Mesenchymal stem cell (in vitro differentiated cells and primary cell): ENCODE measurements around the gene RAMP3.

Source experiments
- DNase-seq: peaks from one replicate; pipeline ENCODE4 v3.0.0-alpha.2; 2013
- H2AFZ ChIP-seq: one replicate; pipeline ENCODE4 v1.6.1; 2013; ENCODE audit warnings: low read depth, mild to moderate bottlenecking, control low read depth, inconsistent platforms, low read length, moderate library complexity
- H2AK5ac ChIP-seq: 2 replicates; pipeline ENCODE4 v1.6.1; 2013; ENCODE audit warnings: low read length, moderate library complexity, mild to moderate bottlenecking, inconsistent platforms; ENCODE audit not compliant: severe bottlenecking
- H2BK120ac ChIP-seq: one replicate; pipeline ENCODE4 v1.6.1; 2013; ENCODE audit warnings: low read depth, mild to moderate bottlenecking, inconsistent platforms, low read length, moderate library complexity
- H2BK12ac ChIP-seq, 2 experiments: one replicate each; pipeline ENCODE4 v1.6.1; 2013; ENCODE audit warnings: inconsistent platforms in 2 of 2, low read length in 2 of 2, mild to moderate bottlenecking in 2 of 2, moderate library complexity in 2 of 2, control low read depth in 1 of 2
- H2BK15ac ChIP-seq: one replicate; pipeline ENCODE4 v1.6.1; 2013; ENCODE audit warnings: mild to moderate bottlenecking, low read depth, inconsistent platforms; ENCODE audit not compliant: poor library complexity, severe bottlenecking
- H2BK5ac ChIP-seq: 2 replicates; pipeline ENCODE4 v1.6.1; 2013; ENCODE audit warnings: low read depth, mild to moderate bottlenecking, low read length, control low read depth, inconsistent platforms; ENCODE audit not compliant: poor library complexity, severe bottlenecking
- H3K14ac ChIP-seq, 2 experiments: one replicate each; pipeline ENCODE4 v1.6.1; 2013; ENCODE audit warnings: inconsistent platforms in 2 of 2, low read length in 2 of 2, control low read depth in 1 of 2, mild to moderate bottlenecking in 1 of 2, moderate library complexity in 1 of 2
- H3K18ac ChIP-seq, 2 experiments: one replicate each; pipeline ENCODE4 v1.6.1; 2013; ENCODE audit warnings: inconsistent platforms in 2 of 2, low read length in 2 of 2, control low read depth in 1 of 2, low read depth in 1 of 2, mild to moderate bottlenecking in 1 of 2
- H3K23ac ChIP-seq, 2 experiments: one replicate each; pipeline ENCODE4 v1.6.1; 2013; ENCODE audit warnings: inconsistent platforms in 2 of 2, low read length in 2 of 2, mild to moderate bottlenecking in 2 of 2, moderate library complexity in 2 of 2, control low read depth in 1 of 2
- H3K27ac ChIP-seq: 2 replicates; pipeline ENCODE4 v1.5.1; 2013; ENCODE audit warnings: mild to moderate bottlenecking, moderate library complexity, low read length, control low read depth, inconsistent platforms; ENCODE audit not compliant: poor library complexity, severe bottlenecking
- H3K27me3 ChIP-seq, 2 experiments: 2 replicates each; pipeline versions ENCODE4 v1.6.1 to v1.7.0; 2013; ENCODE audit warnings: low read length in 2 of 2, mild to moderate bottlenecking in 2 of 2, moderate library complexity in 2 of 2, control low read depth in 1 of 2, inconsistent platforms in 1 of 2; ENCODE audit not compliant: control insufficient read depth in 1 of 2, insufficient read depth in 1 of 2
- H3K36me3 ChIP-seq, 2 experiments: 2 replicates each; pipeline versions ENCODE4 v1.6.1 to v1.7.0; 2013; ENCODE audit warnings: low read length in 2 of 2, control low read depth in 1 of 2, inconsistent platforms in 1 of 2, low read depth in 1 of 2, mild to moderate bottlenecking in 1 of 2; ENCODE audit not compliant: insufficient read depth in 2 of 2, control insufficient read depth in 1 of 2
- H3K4ac ChIP-seq, 2 experiments: one replicate each; pipeline ENCODE4 v1.6.1; 2013; ENCODE audit warnings: inconsistent platforms in 2 of 2, low read length in 2 of 2, mild to moderate bottlenecking in 2 of 2, moderate library complexity in 2 of 2, control low read depth in 1 of 2, low read depth in 1 of 2
- H3K4me1 ChIP-seq: 2 replicates; pipeline ENCODE4 v1.6.1; 2013; ENCODE audit warnings: low read depth, low read length, control low read depth; ENCODE audit not compliant: control insufficient read depth, insufficient read depth
- H3K4me2 ChIP-seq: 2 replicates; pipeline ENCODE4 v1.6.1; 2013; ENCODE audit warnings: low read length, mild to moderate bottlenecking, inconsistent platforms; ENCODE audit not compliant: poor library complexity, severe bottlenecking
- H3K4me3 ChIP-seq, 2 experiments: 2 replicates each; pipeline versions ENCODE4 v1.5.1 to v1.7.0; 2013; ENCODE audit warnings: low read length in 2 of 2, mild to moderate bottlenecking in 2 of 2, control low read depth in 1 of 2, low read depth in 1 of 2; ENCODE audit not compliant: insufficient read depth in 1 of 2
- H3K79me1 ChIP-seq: replicated peaks from 2 replicates; pipeline ENCODE4 v1.6.1; 2013; ENCODE audit warnings: mild to moderate bottlenecking, control low read depth, low read length, inconsistent platforms; ENCODE audit not compliant: poor library complexity, severe bottlenecking
- H3K9ac ChIP-seq: 2 replicates; pipeline ENCODE4 v1.7.0; 2013; ENCODE audit warnings: mild to moderate bottlenecking, low read length, moderate library complexity
- H3K9me3 ChIP-seq: 2 replicates; pipeline ENCODE4 v1.7.0; 2013; ENCODE audit warnings: mild to moderate bottlenecking, low read length; ENCODE audit not compliant: control insufficient read depth
- H4K8ac ChIP-seq: one replicate; pipeline ENCODE4 v1.6.1; 2013; ENCODE audit warnings: inconsistent platforms, mild to moderate bottlenecking, low read length, moderate library complexity
- H4K91ac ChIP-seq: one replicate; pipeline ENCODE4 v1.6.1; 2013; ENCODE audit warnings: mild to moderate bottlenecking, low read length, inconsistent platforms
- WGBS: methylation state at CpG from one replicate; pipeline ENCODE4 v1.1.7; 2013; ENCODE audit warnings: mixed read lengths; 5-methylcytosine and 5-hydroxymethylcytosine counted together

The RAMP3 gene

GRCh38 chr7:45225311-45225947, 67.8 kb downstream of the RAMP3 start:
- no peak overlapping the region for H3K4ac ChIP-seq
- peak overlapping the region; percentile 49 for H4K91ac ChIP-seq
- no peak overlapping the region for H3K4me3 ChIP-seq
- H3K27ac ChIP-seq: no peak overlapping the region
- no peaks in the 10 kb centered on the region for H3K36me3 ChIP-seq
- H2BK15ac ChIP-seq: no peak overlapping the region
- H3K79me1 ChIP-seq: no peaks in the 10 kb centered on the region
- H2AFZ ChIP-seq: no peak overlapping the region
- no peaks in the 10 kb centered on the region for H3K9me3 ChIP-seq
- peaks cover 11 to 63% of the 10 kb centered on the region in 2 experiments for H3K27me3 ChIP-seq
- H2BK120ac ChIP-seq: no peak overlapping the region
- no peak overlapping the region for H3K18ac ChIP-seq
- no peak overlapping the region for H2BK5ac ChIP-seq
- H2AK5ac ChIP-seq: no peak overlapping the region
- no peak overlapping the region for H3K23ac ChIP-seq
- WGBS: 66% methylated on average over 9 of the region's 9 CpGs
- DNase-seq: no peak
- no peak overlapping the region for H4K8ac ChIP-seq
- no peak overlapping the region for H3K4me2 ChIP-seq
- no peaks in the 10 kb centered on the region for H3K4me1 ChIP-seq
- H2BK12ac ChIP-seq: no peak overlapping the region
- H3K14ac ChIP-seq: no peak overlapping the region
- H3K9ac ChIP-seq: no peak overlapping the region

DNA sequence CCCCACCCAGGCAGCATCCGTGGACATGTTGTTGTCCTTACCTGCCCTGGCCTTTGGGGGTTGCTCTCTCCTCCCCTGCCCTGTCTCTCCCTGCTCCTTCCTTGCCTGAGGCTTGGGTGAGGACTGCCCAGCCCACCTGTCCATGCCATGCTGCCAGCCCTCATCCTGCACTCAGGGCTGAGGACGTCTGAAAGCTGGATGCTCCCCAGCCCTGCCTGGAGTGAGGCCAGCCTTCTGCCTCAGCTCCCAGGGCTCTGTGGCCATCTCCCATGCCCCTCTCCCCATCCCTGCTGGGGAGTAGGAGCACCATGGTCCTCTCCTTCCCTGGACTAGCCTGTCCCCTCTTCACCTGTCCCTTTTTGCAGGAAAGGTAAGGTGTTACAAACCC, 68.4 kb downstream of the RAMP3 start:
- Histone ChIP-seq H2AFZ (no peak overlapping the region), H2BK5ac (no peak overlapping the region), H4K91ac (no peak overlapping the region), H2BK12ac (no peak overlapping the region), H3K4me1 (no peaks in the 10 kb centered on the region), H4K8ac (no peak overlapping the region), H3K14ac (no peak overlapping the region), H3K23ac (no peak overlapping the region), H2BK120ac (no peak overlapping the region), H3K4me2 (no peak overlapping the region), H3K27me3 (peaks cover 15 to 68% of the 10 kb centered on the region in 2 experiments), H3K9me3 (no peaks in the 10 kb centered on the region), H3K4me3 (no peak overlapping the region), H3K79me1 (no peaks in the 10 kb centered on the region), H2AK5ac (no peak overlapping the region), H2BK15ac (no peak overlapping the region), H3K27ac (no peak overlapping the region), H3K36me3 (no peaks in the 10 kb centered on the region), H3K18ac (no peak overlapping the region), H3K9ac (no peak overlapping the region), H3K4ac (no peak overlapping the region)
- no peak for DNase-seq
- 84% methylated on average over 2 of the region's 2 CpGs for WGBS

GRCh38 chr7:45229156-45229920, 71.7 kb downstream of the RAMP3 start:
- Histone ChIP-seq H3K4me1 (no peaks in the 10 kb centered on the region), H2AK5ac (no peak overlapping the region), H3K23ac (peak overlapping the region in 1 of 2 experiments; percentile 26), H3K27ac (no peak overlapping the region), H2BK15ac (no peak overlapping the region), H2BK5ac (no peak overlapping the region), H3K9ac (no peak overlapping the region), H2BK12ac (no peak overlapping the region), H2BK120ac (no peak overlapping the region), H3K9me3 (no peaks in the 10 kb centered on the region), H2AFZ (no peak overlapping the region), H3K36me3 (no peaks in the 10 kb centered on the region), H3K4ac (no peak overlapping the region), H4K8ac (no peak overlapping the region), H3K18ac (no peak overlapping the region), H4K91ac (no peak overlapping the region), H3K14ac (no peak overlapping the region), H3K4me3 (no peak overlapping the region), H3K4me2 (no peak overlapping the region), H3K27me3 (peaks cover 27 to 75% of the 10 kb centered on the region in 2 experiments), H3K79me1 (no peaks in the 10 kb centered on the region)
- DNase-seq: no peak
- 65% methylated on average over 4 of the region's 8 CpGs for WGBS

DNA sequence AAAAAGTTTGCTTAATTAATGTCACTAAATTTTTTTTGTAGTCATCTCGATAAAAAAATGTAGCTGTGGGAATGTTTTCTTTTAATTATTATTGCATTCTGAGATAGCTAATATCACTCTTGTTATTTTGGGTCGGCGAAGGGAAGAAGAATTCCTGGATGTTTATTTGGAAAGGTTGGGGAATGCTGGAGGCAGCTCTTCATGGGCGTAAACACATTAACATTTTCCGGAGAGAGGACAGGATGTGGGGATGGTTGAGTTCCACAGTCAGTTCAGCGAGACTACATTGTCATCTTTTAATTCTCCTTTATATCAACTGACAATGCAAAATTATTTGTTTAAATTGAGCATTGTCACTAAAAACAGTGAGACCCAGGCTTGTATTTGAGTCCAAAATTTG, 72.5 kb downstream of the RAMP3 start:
- H3K79me1 ChIP-seq: no peaks in the 10 kb centered on the region
- no peak overlapping the region for H3K4me2 ChIP-seq
- no peak overlapping the region for H2BK5ac ChIP-seq
- H3K27ac ChIP-seq: no peak overlapping the region
- 84% methylated on average over 3 of the region's 6 CpGs for WGBS
- H3K23ac ChIP-seq: no peak overlapping the region
- no peak overlapping the region for H2BK15ac ChIP-seq
- H3K4me1 ChIP-seq: no peaks in the 10 kb centered on the region
- H3K14ac ChIP-seq: no peak overlapping the region
- no peak overlapping the region for H4K91ac ChIP-seq
- no peak overlapping the region for H4K8ac ChIP-seq
- peaks cover 27 to 75% of the 10 kb centered on the region in 2 experiments for H3K27me3 ChIP-seq
- H3K4me3 ChIP-seq: no peak overlapping the region
- no peaks in the 10 kb centered on the region for H3K36me3 ChIP-seq
- no peaks in the 10 kb centered on the region for H3K9me3 ChIP-seq
- no peak overlapping the region for H2BK12ac ChIP-seq
- no peak overlapping the region for H2AFZ ChIP-seq
- H3K18ac ChIP-seq: no peak overlapping the region
- H2BK120ac ChIP-seq: no peak overlapping the region
- no peak overlapping the region for H3K9ac ChIP-seq
- DNase-seq: no peak
- H3K4ac ChIP-seq: no peak overlapping the region
- H2AK5ac ChIP-seq: no peak overlapping the region
